GM21737 (cell line): ENCODE measurements around the gene INA.
"Not testable (repeated sequence)": the region's sequence is repeated elsewhere in the genome, so short reads cannot be mapped to it uniquely, and the experiment has no call there.

Source experiments
- ATAC-seq: cut with Tn5 transposase; IDR thresholded peaks from one replicate; pipeline ENCODE4 v1.9.1; 2021; ENCODE audit warnings: mild to moderate bottlenecking, moderate library complexity; ENCODE audit not compliant: unreplicated experiment

Gene INA

GRCh38 chr10:103276896-103277712 lies at the start of gene INA:
TSS of gene INA (plus strand) at chr10:103277138. CDS start at chr10:103277212, 74 bp downstream.
- ATAC-seq: no peak

- no peak for ATAC-seq
These were observed 49.5 kb upstream of the INA start for GRCh38 chr10:103227416-103227815.

- ATAC-seq: no peak
These were observed 45.8 kb upstream of the INA start for GRCh38 chr10:103231047-103231551.

GRCh38 chr10:103232131-103232673 lies 44.7 kb upstream of the INA start:
- no peak for ATAC-seq

- ATAC-seq: no peak
These were observed 44.0 kb upstream of the INA start for GRCh38 chr10:103232772-103233488.

GRCh38 chr10:103235775-103236174 lies 41.2 kb upstream of the INA start:
- no peak for ATAC-seq

- ATAC-seq: no peak
These were observed 38.3 kb upstream of the INA start for GRCh38 chr10:103238506-103239252.

GRCh38 chr10:103241262-103242011 lies 35.5 kb upstream of the INA start:
- ATAC-seq: no peak

GRCh38 chr10:103244666-103245271 lies 32.2 kb upstream of the INA start:
- ATAC-seq: peak; percentile 51

GRCh38 chr10:103245587-103245986 lies 31.4 kb upstream of the INA start, which contains the start of gene RPEL1:
TSS of gene RPEL1 (plus strand) at chr10:103245887. CDS start at chr10:103245997, 110 bp downstream.
- not testable (repeated sequence) for ATAC-seq

GRCh38 chr10:103246324-103246723 lies 30.6 kb upstream of the INA start:
- ATAC-seq: no peak

GRCh38 chr10:103254113-103254512 lies 22.8 kb upstream of the INA start:
- ATAC-seq: no peak

- ATAC-seq: no peak
These were observed 22.2 kb upstream of the INA start for GRCh38 chr10:103254538-103255325.

- no peak for ATAC-seq
These were observed 20.3 kb upstream of the INA start for GRCh38 chr10:103256613-103257012.

- ATAC-seq: no peak
These were observed 19.1 kb upstream of the INA start for GRCh38 chr10:103257812-103258211.

- ATAC-seq: not testable (repeated sequence)
These were observed 18.0 kb upstream of the INA start for GRCh38 chr10:103258928-103259327.

- ATAC-seq: no peak
These were observed 16.9 kb upstream of the INA start for GRCh38 chr10:103259989-103260388.

GRCh38 chr10:103262229-103262628 lies 14.7 kb upstream of the INA start:
- no peak for ATAC-seq
